Testis (tissue), 3 donors: ENCODE results near the gene GPC3. TPM values are rescaled to one million over a fixed set of nuclear protein-coding genes. Genes with fewer than 3 reads are reported as not detected.
A peak's percentile ranks its signal among the peaks of the same experiment; 100 is the strongest.

ENCODE experiments used
- DNase-seq: peaks from one replicate; pipeline ENCODE4 v3.0.0-alpha.2; 2019
- H3K27ac ChIP-seq, 2 donors: fragments of 200-600 bp; sonication (generic); one replicate each; pipeline ENCODE4 v1.5.1; 2019
- H3K27me3 ChIP-seq: fragments of 200-600 bp; sonication (generic); one replicate; pipeline ENCODE4 v1.5.1; 2019
- H3K36me3 ChIP-seq: fragments of 200-600 bp; sonication (generic); one replicate; pipeline ENCODE4 v1.5.1; 2017; ENCODE audit warnings: low read depth; ENCODE audit errors: missing control alignments
- H3K4me1 ChIP-seq: fragments of 200-600 bp; sonication (generic); one replicate; pipeline ENCODE4 v1.5.1; 2019
- H3K4me3 ChIP-seq, 2 donors: fragments of 200-600 bp; sonication (generic); one replicate each; pipeline ENCODE4 v1.5.1; 2017 to 2019
- H3K9me3 ChIP-seq: fragments of 200-600 bp; sonication (generic); one replicate; pipeline ENCODE4 v1.5.1; 2017
- CTCF ChIP-seq, 3 experiments: fragments of 450-650 bp in 2 of 3; fragments of 200-600 bp in 1 of 3; sonication (generic) in 1 of 3; IDR thresholded peaks; one replicate each; pipeline ENCODE4 v1.5.1; 2016 to 2019; ENCODE audit warnings: antibody characterized with exemption in 3 of 3, mild to moderate bottlenecking in 2 of 3, moderate library complexity in 1 of 3
- POLR2A ChIP-seq: fragments of 450-650 bp; IDR thresholded peaks from one replicate; pipeline ENCODE4 v1.6.1; 2017; ENCODE audit warnings: antibody characterized with exemption, mild to moderate bottlenecking, moderate library complexity
- WGBS, 2 donors: methylation state at CpG; one replicate each; pipeline ENCODE4 v1.1.5; 2018; 5-methylcytosine and 5-hydroxymethylcytosine counted together
- intact Hi-C: fragments of 100-400 bp; cut with DNase I; formaldehyde crosslinking; loops from one replicate; pipeline ENCODE4 v1.15.1; 2023; ENCODE audit warnings: low total_unique reads
- polyA plus RNA-seq: library from polyadenylated mRNA; stranded (reverse); fragments of 350-450 nt; fragmentation: Illumina TruSeq; extraction: RNeasy Lipid Tissue Mini Kit (QIAGEN cat#74804); gene quantifications from one replicate; pipeline ENCODE4 v1.2.3, GENCODE V29; 2014; ENCODE audit warnings: low read depth, low replicate concordance; ENCODE audit not compliant: insufficient read depth
- total RNA-seq, 2 donors: library from RNA; depleted of rRNA; stranded (reverse); fragments of >200 nt; gene quantifications; one replicate each; pipeline ENCODE4 v1.2.3, GENCODE V29; 2016

Gene GPC3
- total and polyA plus RNA-seq, 3 donors from 2014 or later = 4.9 to 12.9 (median 5.4) TPM

- intact Hi-C loops = no loop called here
- Histone ChIP-seq H3K27me3 (no peaks in the 10 kb centered on the region), H3K36me3 (no peaks in the 10 kb centered on the region), H3K9me3 (no peaks in the 10 kb centered on the region), H3K4me1 (no peaks in the 10 kb centered on the region), H3K4me3 (no peak overlapping the region), H3K27ac (no peak overlapping the region)
- DNase-seq = peak; percentile 11
- whole genome bisulfite sequencing, 2 donors = 42 to 53% methylated on average over 4 to 7 of the region's 7 CpGs
- no peak for TF ChIP-seq POLR2A
- TF ChIP-seq CTCF (IDR thresholded peaks at IDR 0.05) = no peak
Measured at GRCh38 chrX:133859860-133860259, 125.5 kb downstream of the GPC3 start.

GRCh38 chrX:133859336-133859735 lies 126.1 kb downstream of the GPC3 start:
- Histone ChIP-seq H3K27ac (no peak overlapping the region), H3K27me3 (no peaks in the 10 kb centered on the region), H3K36me3 (no peaks in the 10 kb centered on the region), H3K4me1 (no peaks in the 10 kb centered on the region), H3K9me3 (no peaks in the 10 kb centered on the region), H3K4me3 (no peak overlapping the region)
- WGBS, 2 donors = 80 to 89% methylated on average over 3 of the region's 3 CpGs
- TF ChIP-seq POLR2A (no peak), CTCF (IDR thresholded peaks at IDR 0.05) (no peak)
- intact Hi-C loops = no loop called here
- DNase-seq = no peak

GRCh38 chrX:133857640-133858269 lies 127.6 kb downstream of the GPC3 start:
- intact Hi-C loops = no loop called here
- no peaks in the 10 kb centered on the region for H3K27me3 ChIP-seq
- H3K36me3 ChIP-seq = no peaks in the 10 kb centered on the region
- H3K9me3 ChIP-seq = no peaks in the 10 kb centered on the region
- no peak overlapping the region for H3K27ac ChIP-seq
- TF ChIP-seq POLR2A (no peak), CTCF (IDR thresholded peaks at IDR 0.05) (no peak)
- no peak for DNase-seq
- H3K4me3 ChIP-seq = no peak overlapping the region
- no peaks in the 10 kb centered on the region for H3K4me1 ChIP-seq
- 100% methylated on average over 1 of the region's 1 CpG for WGBS, 2 donors

GRCh38 chrX:133856819-133857218 lies 128.6 kb downstream of the GPC3 start:
- WGBS, 2 donors = 68 to 80% methylated on average over 3 of the region's 3 CpGs
- Histone ChIP-seq H3K4me1 (no peaks in the 10 kb centered on the region), H3K9me3 (no peaks in the 10 kb centered on the region), H3K4me3 (no peak overlapping the region), H3K27ac (no peak overlapping the region), H3K36me3 (no peaks in the 10 kb centered on the region), H3K27me3 (no peaks in the 10 kb centered on the region)
- no peak for DNase-seq
- intact Hi-C loops = no loop called here
- TF ChIP-seq CTCF (IDR thresholded peaks at IDR 0.05) (no peak), POLR2A (no peak)

GRCh38 chrX:133854290-133854689 lies 131.1 kb downstream of the GPC3 start:
- DNase-seq = no peak
- no peaks in the 10 kb centered on the region for H3K9me3 ChIP-seq
- H3K36me3 ChIP-seq = no peaks in the 10 kb centered on the region
- 87 to 96% methylated on average over 2 of the region's 2 CpGs for WGBS, 2 donors
- no peak for TF ChIP-seq CTCF (IDR thresholded peaks at IDR 0.05)
- TF ChIP-seq POLR2A = no peak
- H3K4me3 ChIP-seq = no peak overlapping the region
- no peaks in the 10 kb centered on the region for H3K27me3 ChIP-seq
- no peaks in the 10 kb centered on the region for H3K4me1 ChIP-seq
- intact Hi-C loops = no loop called here
- no peak overlapping the region for H3K27ac ChIP-seq
